HG02970 (cell line): ENCODE data around the gene CRYM.
"Not testable (repeated sequence)": the region's sequence is repeated elsewhere in the genome, so short reads cannot be mapped to it uniquely, and the experiment has no call there.

ENCODE experiments used
- ATAC-seq: cut with Tn5 transposase; IDR thresholded peaks from one replicate; pipeline ENCODE4 v1.9.1; 2021; ENCODE audit warnings: mild to moderate bottlenecking, moderate library complexity, moderate number of reproducible peaks; ENCODE audit not compliant: unreplicated experiment, low FRiP score

Gene CRYM

DNA sequence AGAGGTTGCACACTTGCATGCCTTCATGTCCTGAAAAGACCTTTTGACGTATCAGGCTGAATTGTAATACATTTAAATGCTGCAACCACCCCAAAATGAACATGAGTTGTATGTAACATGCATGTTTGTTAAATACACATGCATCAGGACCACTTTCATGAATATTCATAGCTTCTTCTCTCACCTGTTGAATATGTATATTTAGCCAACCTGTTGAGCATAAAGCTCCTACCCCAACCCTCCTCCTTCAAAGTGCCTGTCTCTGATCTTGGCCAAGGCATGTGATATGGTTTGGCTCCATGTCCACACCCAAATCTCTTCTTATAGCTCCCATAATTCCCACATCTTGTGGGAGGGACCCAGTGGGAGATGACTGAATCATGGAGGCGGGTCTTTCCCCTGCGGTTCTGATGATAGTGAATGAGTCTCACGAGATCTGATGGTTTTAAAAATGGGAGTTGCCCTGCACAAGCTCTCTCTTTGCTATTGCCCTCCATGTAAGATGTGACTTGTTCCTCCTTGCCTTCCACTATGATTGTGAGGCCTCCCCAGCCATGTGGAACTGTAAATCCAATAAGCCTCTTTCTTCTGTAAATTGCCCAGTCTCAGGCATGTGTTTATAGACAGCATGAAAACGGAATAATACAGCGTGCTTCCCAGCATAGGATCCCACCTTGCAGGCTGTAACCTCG, 3.8 kb upstream of the CRYM start:
- no peak for ATAC-seq

DNA sequence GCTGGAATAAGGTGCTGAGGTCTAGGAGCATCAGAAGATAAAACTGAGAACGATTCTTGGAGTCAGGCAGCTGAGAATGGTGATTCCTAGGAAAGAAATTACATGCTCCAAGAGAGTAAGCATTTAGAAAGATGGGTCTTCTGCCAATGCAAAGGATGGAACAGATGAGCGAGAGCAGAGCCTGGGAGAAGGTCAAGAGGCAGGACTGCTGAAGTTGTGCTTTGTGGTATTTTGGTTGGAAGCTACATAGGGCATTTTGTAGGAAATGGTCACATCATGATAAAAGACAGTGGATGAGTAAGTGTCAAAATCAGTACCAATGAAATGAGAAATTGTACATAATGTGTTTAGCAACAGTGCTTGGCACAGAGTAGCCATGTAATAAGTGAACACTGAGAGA, 1.4 kb upstream of the CRYM start:
- ATAC-seq: no peak

DNA sequence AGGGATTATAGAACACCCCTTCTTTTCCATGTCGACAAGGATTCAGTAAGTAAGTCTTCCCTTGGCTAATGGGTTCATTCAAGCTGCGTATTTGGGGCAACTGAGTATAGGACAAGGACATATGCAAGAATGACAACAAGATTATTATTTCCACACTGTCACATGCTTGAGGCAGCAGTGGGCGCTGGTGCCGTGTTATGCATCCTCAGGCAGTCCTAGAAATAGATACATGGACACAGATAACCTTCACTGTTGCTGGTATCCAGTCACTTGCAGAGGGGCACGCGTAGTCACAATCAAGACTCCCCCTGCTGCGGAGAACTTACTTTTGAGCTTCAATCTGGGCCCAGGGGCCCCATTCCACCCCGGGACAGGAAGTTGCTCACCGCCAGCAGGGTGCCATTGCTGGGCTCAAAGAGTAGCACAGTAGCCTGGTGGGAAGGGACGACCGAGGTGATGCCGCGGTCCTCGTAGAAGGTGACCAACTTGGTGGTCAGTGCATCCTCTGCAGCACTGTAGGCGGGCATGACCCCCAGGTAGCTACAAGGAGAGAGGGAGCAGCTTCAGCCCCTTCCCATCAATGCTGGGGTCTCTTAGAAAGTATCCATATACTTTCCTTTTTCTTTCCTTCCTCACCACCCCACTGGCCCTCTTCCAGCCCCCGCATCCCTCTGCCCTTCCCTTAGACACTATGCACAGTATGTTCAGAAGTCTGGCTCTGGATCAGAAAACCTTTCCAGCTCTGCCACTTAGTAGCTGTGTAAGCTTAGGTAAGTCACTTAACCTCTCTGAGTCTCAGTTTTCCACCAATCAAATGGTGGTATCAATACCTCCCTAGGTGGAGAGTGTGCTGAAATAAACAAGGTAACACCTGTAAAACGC, 804 bp downstream of the CRYM start:
- ATAC-seq: no peak

- no peak for ATAC-seq
Observed at GRCh38 chr16:21276090-21276489, 2.0 kb downstream of the CRYM start.

DNA sequence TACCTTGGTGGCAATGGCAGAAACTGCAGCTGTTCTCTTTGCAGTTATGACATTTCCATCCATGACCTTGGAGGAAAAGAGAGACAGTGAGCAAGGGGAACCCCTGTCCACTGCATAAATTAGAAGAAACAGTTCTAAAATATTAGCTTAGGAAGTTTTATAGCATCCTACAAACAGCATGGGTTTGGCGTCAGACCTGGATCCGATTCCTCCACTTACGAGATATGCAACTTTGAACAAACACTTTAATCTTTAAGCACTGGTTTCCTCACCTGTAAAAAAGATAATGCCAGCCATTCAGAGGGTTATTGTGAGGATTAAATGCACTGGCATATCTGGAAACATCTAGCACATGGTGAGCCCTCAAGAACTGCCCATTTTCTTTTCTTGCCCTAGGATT, 2.6 kb downstream of the CRYM start:
- ATAC-seq: no peak

- ATAC-seq: no peak
Observed at GRCh38 chr16:21274172-21274726, 3.8 kb downstream of the CRYM start.

DNA sequence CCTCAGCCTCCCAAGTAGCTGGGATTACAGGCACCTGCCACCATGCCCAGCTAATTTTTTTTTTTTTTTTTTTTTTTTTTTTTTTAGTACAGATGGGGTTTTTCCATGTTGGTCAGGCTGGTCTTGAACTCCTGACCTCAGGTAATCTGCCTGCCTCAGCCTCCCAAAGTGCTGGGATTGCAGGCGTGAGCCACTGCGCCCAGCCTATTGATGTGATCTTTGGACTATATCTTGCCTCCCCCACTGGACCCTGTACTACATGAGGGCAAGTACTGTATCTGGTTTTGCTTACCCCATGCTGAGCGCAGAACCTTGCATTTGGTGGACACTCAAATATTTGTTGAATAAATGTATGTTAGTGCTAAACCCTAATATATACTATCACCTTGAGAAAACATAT, 5.3 kb downstream of the CRYM start:
- ATAC-seq: not testable (repeated sequence)

- ATAC-seq: no peak
Observed at GRCh38 chr16:21272253-21272652, 5.8 kb downstream of the CRYM start.

DNA sequence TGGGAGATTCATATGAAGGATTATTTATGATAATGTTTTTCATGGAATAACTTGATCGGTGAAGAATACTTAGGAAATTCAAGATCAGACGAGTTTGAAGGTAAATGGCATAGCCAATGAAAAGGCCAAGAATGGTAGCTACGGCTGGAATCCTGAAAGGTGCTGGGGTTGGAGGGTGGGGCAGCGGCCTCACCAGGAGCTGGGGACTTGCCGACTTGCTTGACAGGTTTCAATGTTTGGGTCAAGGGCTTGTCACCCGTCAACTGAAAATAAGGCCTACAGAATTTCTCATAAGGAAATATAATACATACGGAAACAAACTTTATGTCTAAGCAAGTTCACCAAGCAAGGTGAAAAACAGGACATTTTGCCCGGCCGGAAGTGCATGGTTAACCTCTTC, 9.9 kb downstream of the CRYM start:
- no peak for ATAC-seq

GRCh38 chr16:21267298-21267697, 10.8 kb downstream of the CRYM start:
- ATAC-seq: no peak

DNA sequence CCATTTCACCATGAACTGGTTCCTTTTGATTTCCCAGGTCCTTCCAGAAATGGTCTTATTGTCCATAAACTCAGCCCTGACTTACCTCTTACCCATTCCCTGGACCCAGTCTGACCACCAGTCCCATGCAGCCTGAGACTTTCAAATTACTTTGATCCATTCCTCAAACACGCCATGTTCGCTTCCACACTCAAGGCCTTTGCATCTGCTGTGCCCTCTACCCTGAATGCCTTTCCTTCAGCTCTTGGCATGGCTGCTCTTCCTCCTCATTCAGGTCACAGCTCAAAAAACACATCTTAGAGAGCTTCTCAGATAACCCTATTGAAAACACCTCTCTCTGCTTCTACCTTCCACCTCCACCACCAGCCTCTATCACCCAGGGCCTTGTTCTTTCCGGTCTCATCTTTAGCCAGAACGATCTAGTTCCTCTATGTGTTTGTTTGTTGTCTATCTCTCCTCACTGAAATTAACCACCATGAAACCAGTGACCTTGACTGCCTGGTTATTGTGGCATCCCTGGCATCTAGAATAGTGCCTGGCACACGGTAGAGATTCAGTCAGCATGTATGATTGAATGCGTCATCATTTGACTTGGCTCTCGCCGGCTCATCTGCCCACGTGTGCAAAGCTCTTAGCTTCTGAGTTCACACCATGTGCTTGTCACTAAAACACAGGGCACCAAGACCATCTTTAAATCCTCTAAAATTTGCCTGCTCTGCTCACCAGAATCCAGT, 12.8 kb downstream of the CRYM start:
- ATAC-seq: no peak

DNA sequence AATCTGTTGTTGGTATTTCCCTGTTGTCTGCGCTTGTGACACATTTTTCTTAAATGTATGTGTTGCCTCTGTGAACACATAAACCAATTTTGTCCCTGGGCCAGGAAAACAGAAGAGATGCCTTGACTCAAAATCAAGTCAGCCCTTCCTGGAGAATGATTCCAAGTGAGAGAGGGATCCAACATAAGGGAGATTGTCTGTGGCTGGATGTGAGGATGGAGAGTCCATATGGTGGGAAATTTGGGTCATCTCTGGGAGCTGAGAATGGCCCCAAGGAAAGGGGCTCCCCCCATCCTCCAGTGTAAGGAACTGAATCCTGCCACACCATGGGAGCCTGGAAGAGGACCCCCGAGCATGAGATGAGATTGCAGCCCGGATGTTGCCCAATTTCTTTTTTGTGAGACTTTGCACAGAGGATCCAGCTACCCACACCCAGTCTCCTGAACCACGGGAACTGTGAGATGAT, 13.5 kb downstream of the CRYM start:
- no peak for ATAC-seq

DNA sequence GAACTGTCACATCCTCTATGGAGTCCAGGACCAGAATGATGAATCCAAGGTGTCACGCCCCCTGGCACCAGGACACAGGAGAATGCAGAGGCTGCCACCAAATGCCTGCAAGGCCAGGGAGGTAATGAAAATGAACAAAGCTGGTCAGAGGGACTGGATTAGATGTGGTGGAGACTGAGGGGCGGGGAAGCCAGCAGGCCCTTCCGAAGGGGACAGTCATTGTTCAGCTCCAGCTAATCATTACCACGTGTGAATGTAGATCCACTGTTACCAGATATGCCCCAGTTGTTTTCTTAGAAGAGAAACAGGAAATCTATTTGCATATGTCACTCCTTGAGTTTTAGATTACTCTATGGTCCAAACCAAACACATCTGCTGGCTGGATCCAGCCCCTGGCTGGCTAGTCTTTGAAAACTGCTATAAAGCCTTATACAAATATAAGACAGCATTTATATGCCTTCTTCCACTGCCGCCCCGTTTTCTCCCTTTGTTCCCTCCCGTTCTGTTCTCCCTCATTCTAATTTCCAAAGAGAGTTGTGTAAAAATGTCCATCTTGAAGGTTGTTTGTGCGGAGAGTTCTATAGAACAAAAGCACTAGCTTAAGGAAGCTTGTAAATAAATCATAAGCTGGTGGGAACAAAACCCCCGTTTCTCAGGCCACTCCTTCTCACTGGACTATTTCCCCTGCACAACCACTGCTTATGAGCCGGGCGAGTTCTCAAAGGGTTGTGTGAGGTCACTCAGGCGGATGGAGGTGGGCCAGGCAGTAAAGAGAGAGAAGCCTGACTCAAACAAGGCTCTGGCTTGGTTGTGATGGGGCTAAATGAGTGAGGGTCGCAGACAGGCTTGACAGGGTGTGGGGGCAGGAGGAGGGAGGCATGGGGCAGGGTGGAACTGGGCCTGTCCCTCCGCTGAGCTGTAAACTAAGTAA, 14.2 kb downstream of the CRYM start:
- ATAC-seq: peak; percentile 62

DNA sequence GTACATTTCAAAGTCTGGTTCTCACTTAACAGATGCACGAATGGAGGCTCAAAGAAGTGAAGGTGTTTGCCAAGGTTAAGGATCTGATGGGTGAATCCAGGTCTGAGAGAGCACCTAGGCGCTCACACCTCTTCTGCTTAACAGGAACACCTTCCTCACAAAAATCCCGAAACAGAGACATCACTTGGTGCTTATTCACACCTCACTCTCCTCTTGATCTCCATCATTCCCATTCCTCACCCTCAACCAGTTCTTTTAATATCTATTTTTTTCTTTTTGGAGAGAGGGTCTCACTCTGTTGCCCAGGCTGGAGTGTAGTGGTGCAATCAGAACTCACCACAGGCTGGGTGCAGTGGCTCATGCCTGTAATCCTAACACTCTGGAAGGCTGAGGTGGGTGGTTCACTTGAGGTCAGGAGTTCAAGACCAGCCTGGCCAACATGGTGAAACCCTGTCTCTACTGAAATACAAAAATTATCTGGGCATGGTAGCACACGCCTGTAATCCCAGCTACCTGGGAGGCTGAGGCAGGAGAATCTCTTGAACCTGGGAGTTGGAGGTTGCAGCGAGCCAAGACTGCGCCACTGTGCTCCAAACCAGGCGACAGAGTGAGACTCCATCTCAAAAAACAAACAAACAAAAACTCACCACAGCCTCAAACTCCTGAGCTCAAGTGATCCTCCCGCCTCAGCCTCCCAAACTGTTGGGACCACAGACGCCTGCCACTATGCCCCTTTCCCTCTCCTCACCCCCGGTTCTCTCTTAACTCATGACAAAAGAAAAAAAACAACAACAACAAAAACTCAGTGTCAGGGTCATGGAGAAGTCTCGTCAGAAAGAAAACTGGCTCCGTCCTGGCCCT, 15.1 kb downstream of the CRYM start:
- ATAC-seq: no peak

GRCh38 chr16:21260870-21261791, 17.0 kb downstream of the CRYM start:
- ATAC-seq: no peak

GRCh38 chr16:21257284-21257683, 20.8 kb downstream of the CRYM start:
- no peak for ATAC-seq

DNA sequence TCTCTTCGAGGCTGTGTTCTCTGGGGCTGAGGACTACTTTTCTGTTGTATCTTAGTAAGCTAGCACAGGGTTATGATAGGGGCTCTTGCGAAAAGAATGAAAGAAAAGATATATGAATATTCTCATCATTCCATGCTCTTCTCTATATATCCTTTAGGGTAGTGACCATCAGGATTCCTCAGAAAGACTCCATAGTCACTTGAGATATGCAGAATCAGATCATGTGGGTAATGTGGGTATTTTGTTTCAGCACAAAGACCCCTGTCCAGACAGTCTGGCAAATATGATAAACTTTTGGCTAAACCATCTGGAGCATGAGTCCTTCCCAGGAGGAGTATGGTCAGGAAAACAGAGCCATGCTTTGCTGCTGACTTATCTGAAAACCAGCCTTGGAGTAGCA, 21.5 kb downstream of the CRYM start:
- no peak for ATAC-seq

DNA sequence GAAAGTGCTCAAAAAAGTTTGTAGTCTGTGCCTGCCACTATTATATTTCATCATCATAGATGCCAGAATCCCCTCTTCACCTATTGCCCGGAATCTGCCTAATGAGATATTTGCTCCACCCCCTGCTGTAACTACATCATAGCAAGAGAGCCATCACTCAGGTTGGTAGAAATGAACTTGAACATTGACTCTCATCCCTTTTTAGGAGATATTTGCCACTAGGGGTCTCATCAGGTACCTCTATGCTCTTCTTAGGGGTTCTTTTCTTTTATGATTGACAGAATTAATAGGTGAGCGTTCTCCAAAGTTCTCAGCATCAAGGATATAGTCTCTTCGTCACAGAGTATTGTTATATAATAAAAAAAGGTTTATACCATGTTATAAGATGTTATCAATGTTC, 24.6 kb downstream of the CRYM start:
- no peak for ATAC-seq
